DMS79 (cell line): Measurements from ENCODE around the gene ALLC.

Experiments used
- DNase-seq: peaks from one replicate; lab custom pipeline; 2025; lab: John Stamatoyannopoulos, UW

The ALLC gene

GRCh38 chr2:3751251-3751650, 93.3 kb downstream of the ALLC start:
- no peak for DNase-seq

DNA sequence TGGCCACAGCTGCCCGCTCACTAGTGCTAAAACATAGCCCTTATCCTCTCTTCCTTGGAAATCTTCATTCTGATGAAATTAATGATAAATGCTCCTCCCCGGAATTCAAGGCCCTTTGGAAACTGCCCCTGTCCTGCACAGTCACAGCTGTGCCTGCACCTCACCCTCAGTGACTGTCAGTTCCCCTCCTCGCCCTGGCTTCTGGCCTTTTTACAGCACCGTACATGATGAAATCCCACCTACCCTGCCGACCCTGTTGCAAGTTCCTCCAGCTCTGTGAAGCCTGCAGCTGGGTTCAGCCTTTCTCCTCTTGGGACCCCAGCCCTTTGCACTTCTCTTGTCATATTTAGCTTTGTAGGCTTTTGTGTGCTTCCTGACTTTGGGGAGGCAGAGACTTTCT, 93.8 kb downstream of the ALLC start:
- DNase-seq, result no peak
